Measurements from ENCODE around the gene OR2D3.

GRCh38 chr11:6931146-6931713, 10.4 kb downstream of the OR2D3 start:
- TF ChIP-seq CTCF (IDR thresholded peaks at IDR 0.05) (no peak), POLR2A (IDR thresholded peaks at IDR 0.05) (no peak)
